GM21786 (cell line): ENCODE measurements around the gene APOA1.
A peak's percentile ranks its signal among the peaks of the same experiment; 100 is the strongest.

Experiments used
- ATAC-seq: cut with Tn5 transposase; IDR thresholded peaks from one replicate; pipeline ENCODE4 v1.9.1; 2021; ENCODE audit not compliant: unreplicated experiment

Gene APOA1

DNA sequence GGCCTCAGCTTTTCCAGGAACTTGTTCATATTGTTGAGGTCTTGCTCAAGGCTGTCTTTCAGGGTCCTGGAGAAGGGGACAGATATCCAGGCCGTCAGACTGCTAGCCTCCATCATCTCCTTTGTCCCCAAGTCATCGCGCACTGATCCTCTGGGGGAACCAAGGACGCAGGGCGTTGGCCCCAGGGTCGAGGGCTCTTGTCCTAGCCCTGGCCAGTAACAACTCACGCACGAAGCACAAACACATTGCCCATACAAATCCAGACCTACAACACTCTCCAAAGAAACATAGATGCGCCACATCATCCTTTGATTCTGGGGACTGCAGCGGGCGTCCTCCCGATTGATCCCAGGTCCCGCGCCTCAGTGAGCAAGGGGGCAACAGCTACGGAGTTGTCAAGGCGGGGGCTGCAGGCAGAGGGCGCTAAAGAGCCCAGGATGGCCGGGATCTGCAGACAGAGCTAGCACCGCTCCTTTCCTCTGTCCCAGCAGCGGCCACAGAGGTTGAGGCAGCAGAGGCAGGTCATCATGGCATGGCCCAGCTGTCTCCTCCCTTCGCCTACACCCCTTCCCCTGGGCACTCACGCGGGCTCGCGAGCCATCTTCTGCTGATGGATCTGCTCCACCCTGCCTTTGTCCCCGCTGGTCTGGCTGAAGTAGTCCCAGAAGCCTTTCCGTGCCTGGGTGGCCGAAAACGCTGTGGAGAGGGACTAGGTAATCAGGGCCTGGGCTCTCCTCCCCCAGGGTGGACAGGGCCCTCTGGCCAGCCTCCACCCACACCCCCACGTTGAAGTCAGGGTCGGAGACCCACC lies 46.2 kb downstream of the APOA1 start:
- no peak for ATAC-seq

DNA sequence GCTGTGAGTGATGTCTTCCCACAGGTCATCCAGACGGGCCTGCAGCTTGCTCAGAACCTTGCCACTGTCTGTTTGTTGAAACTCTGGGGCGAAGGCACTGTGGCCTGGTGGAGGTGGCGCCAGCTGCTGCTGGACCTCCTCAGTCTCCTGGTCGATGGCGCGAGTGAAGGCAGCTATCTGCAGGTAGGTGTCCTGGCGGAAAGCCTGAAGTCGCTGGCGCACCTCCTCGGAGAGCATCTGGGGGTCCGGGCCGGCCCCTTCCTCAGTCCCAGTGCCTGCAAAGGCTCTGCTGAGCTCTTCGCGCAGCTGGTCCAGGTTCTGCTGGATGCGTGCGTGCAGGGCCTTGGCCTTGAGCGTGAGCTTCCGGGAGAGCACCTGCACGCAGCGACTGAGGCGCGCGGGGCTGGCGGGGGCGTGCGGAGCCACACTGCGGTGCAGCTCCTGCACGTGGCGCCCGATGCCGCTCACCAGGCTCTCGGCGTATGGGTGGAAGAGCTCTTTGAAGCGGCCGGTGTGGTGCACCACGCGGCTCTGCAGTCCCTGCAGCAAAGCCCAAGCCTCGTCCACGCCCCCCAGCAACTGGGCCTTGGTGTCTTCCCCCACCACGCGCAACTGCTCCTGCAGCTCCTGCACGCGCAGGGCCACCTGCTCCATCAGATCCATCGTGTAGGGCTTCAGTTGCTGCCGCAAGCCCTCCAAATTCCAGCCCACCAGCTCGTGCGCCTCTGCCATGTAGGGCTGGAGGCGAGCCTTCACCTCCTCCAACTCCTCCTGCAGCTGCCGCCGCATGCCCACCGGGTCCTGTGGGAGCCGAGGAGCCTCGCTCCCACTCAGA lies 47.0 kb downstream of the APOA1 start:
- ATAC-seq, result no peak

- no peak for ATAC-seq
Measured at GRCh38 chr11:116788975-116789374, 48.4 kb downstream of the APOA1 start.

DNA sequence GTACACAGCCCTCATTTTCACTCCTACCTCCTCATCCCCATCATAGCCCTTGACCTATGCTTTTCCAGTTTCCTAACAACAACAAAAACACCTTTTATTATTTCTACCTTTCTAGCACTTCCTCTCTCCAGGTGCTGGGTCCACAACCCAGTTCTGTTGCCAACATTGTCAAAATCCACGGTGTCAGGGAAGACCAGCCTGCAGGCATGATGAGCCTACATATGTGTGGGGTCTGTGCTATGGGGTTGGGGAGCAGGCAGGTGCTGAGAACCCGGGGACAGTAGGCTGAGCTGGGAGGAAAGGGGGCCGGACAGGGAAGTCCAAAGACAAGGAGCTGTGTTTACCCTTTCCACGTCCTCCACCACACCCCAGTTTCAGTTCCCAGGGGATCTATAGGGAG lies 48.9 kb downstream of the APOA1 start:
- no peak for ATAC-seq

GRCh38 chr11:116787786-116788486 lies 49.5 kb downstream of the APOA1 start, which contains the start of gene ZPR1:
Gene ZPR1, minus strand, starts transcription at chr11:116788023. Its CDS starts 33 bp downstream, at chr11:116787990.
- ATAC-seq, result peak; percentile 83

DNA sequence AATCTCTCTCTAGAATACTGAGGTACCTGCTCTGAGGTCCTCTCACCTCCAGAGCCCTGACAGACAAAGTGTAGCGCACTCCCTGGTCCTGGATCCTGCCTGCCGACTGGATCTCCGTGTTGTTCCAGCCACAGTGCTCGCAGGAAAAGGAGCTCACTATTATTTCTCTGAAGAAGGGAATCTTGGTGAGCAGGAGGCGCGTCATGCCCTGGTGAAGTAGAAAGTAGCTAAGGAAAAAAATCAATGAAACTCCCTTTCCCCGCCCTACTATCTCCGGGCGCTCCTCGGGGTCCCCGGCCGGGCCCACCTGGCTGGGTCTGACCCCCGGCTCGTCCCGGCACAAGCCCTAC lies 50.0 kb downstream of the APOA1 start:
- peak; percentile 7 for ATAC-seq

- no peak for ATAC-seq
Measured at GRCh38 chr11:116786966-116787365, 50.5 kb downstream of the APOA1 start.

- no peak for ATAC-seq
Measured at GRCh38 chr11:116786326-116786725, 51.1 kb downstream of the APOA1 start.
